Common myeloid progenitor, CD34-positive (primary cell): ENCODE results near the gene CNPPD1.
A peak's percentile ranks its signal among the peaks of the same experiment; 100 is the strongest.

Source experiments
- CTCF ChIA-PET: fragments of 350-600 bp; sonication (Branson Sonifier 250); formaldehyde crosslinking; loops from one replicate; lab custom pipeline; 2021; ENCODE audit warnings: antibody characterized with exemption; lab: Charles Lee
- POLR2A ChIA-PET: fragments of 350-600 bp; sonication (Branson Sonifier 250); formaldehyde crosslinking; loops from one replicate; lab custom pipeline; 2021; ENCODE audit warnings: antibody characterized with exemption; lab: Charles Lee
- DNase-seq, 3 donors: peaks; one replicate each; pipeline versions ENCODE4 v3.0.0 to v3.0.0-alpha.2; 2013
- H3K27ac ChIP-seq, 2 experiments: 1 replicate in 1 of 2; 2 replicates in 1 of 2; pipeline ENCODE4 v1.7.0; 2013; ENCODE audit warnings: inconsistent platforms in 2 of 2, low read length in 2 of 2, mild to moderate bottlenecking in 2 of 2, low read depth in 1 of 2, moderate library complexity in 1 of 2; ENCODE audit not compliant: severe bottlenecking in 2 of 2, insufficient read depth in 1 of 2, poor library complexity in 1 of 2
- H3K27me3 ChIP-seq, 5 experiments: replicated peaks in 2 of 5; 1 replicate in 3 of 5; 2 replicates in 2 of 5; pipeline versions ENCODE4 v1.6.1 to v1.7.0; 2013; ENCODE audit warnings: low read length in 4 of 5, mild to moderate bottlenecking in 2 of 5, moderate library complexity in 2 of 5, inconsistent platforms in 1 of 5; ENCODE audit not compliant: insufficient read depth in 5 of 5, control insufficient read depth in 4 of 5
- H3K36me3 ChIP-seq, 4 experiments: 1 replicate in 2 of 4; 2 replicates in 2 of 4; pipeline versions ENCODE4 v1.6.1 to v1.7.0; 2013; ENCODE audit warnings: low read length in 3 of 4, control low read depth in 1 of 4, mild to moderate bottlenecking in 1 of 4; ENCODE audit not compliant: control insufficient read depth in 4 of 4, insufficient read depth in 4 of 4
- H3K4me1 ChIP-seq, 4 experiments: 1 replicate in 3 of 4; 2 replicates in 1 of 4; pipeline versions ENCODE4 v1.6.1 to v1.7.1; 2013; ENCODE audit warnings: low read length in 3 of 4, mild to moderate bottlenecking in 3 of 4, control low read depth in 1 of 4, inconsistent platforms in 1 of 4, moderate library complexity in 1 of 4; ENCODE audit not compliant: control insufficient read depth in 4 of 4, insufficient read depth in 4 of 4; ENCODE audit errors: control extremely low read depth in 1 of 4
- H3K4me3 ChIP-seq, 7 experiments: 1 replicate in 4 of 7; 2 replicates in 3 of 7; pipeline versions ENCODE4 v1.5.1 to v1.7.0; 2013; ENCODE audit warnings: mild to moderate bottlenecking in 7 of 7, low read length in 6 of 7, moderate library complexity in 6 of 7, inconsistent platforms in 2 of 7, low read depth in 2 of 7, control low read depth in 1 of 7; ENCODE audit not compliant: insufficient read depth in 4 of 7, control insufficient read depth in 1 of 7; ENCODE audit errors: extremely low read depth in 1 of 7
- H3K9me3 ChIP-seq, 5 experiments: 1 replicate in 4 of 5; 2 replicates in 1 of 5; pipeline versions ENCODE4 v1.6.1 to v1.7.1; 2013; ENCODE audit warnings: low read length in 4 of 5, mild to moderate bottlenecking in 2 of 5, inconsistent platforms in 1 of 5, low read depth in 1 of 5, moderate library complexity in 1 of 5; ENCODE audit not compliant: control insufficient read depth in 4 of 5, insufficient read depth in 2 of 5; ENCODE audit errors: control extremely low read depth in 1 of 5
- WGBS: methylation state at CpG from one replicate; pipeline ENCODE4 v1.1.5; 2013; ENCODE audit not compliant: insufficient coverage; 5-methylcytosine and 5-hydroxymethylcytosine counted together

The CNPPD1 gene

DNA sequence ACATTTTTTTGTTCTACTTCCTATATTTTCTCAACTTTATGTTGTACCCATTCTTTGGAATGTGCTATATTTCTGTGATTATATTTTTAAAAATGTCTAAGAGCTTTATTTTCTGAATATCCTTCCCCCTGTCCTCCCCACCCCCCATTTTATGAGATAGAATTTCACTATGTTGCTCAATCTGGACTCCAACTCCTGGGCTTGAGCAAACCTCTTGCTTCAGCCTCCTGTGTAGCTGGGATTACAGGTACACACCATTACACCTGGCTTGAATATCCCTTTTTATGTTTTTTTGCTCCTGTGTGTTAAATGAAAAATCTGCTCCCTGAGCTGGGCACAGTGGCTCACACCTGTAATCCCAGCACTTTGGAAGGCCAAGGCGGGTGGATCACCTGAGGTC is 20.7 kb upstream of the CNPPD1 start:
- H3K36me3 ChIP-seq = no peaks in the 10 kb centered on the region
- H3K9me3 ChIP-seq = no peaks in the 10 kb centered on the region
- no peak overlapping the region for H3K27ac ChIP-seq
- H3K27me3 ChIP-seq = no peaks in the 10 kb centered on the region
- H3K4me1 ChIP-seq = no peaks in the 10 kb centered on the region
- ChIA-PET CTCF (interaction anchor here (0.7 to 1.9 kb wide), 3 partner anchors 15 to 26 kb away, joined by 3 to 8 read pairs (median 4); no protein-coding TSS in a partner anchor), POLR2A (interaction anchor here (0.7 kb wide), 1 partner anchor 53 kb away, joined by 5 read pairs; no protein-coding TSS in a partner anchor)
- no peak overlapping the region for H3K4me3 ChIP-seq
- no CpG with 5 or more reads among the region's 1 CpG for WGBS
- no peak for DNase-seq

DNA sequence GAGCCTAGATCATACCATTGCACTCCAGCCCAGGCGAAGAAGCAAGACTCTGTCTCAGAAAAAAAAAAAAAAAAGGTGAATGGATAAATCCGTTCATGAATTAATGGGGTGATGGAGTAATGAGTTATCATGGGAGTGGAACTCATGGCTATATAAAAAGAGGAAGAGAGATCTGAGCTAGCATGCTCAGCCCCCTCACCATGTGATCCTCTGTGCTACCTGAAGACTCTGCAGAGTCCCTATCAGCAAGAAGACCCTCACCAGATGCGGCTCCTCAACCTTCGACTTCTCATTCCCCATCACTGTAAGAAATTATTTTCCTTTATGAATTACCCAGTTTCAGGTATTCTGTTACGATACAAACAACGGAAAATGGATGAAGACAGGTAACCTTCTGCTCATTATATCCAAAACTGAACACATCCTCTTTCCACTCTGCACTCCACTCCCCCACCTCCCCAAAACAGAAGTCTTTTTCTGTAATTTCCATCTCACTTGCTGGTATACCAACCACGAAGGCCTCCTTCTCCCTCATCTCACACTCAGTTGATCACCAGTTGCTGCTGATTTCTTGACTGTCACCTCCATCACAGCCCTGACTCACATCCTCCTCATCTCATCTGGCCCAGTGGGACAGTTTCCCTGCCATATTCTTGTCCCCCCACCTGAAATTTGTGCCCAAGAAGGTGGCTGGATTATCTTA is 10.2 kb upstream of the CNPPD1 start:
- DNase-seq = no peak
- Histone ChIP-seq H3K9me3 (no peaks in the 10 kb centered on the region), H3K36me3 (peaks cover 10 to 36% (median 30%) of the 10 kb centered on the region in 4 experiments), H3K27ac (no peak overlapping the region), H3K4me3 (no peak overlapping the region), H3K27me3 (no peaks in the 10 kb centered on the region), H3K4me1 (peaks cover 0 to 17% (median 6%) of the 10 kb centered on the region in 4 experiments)
- ChIA-PET POLR2A (no interaction called here), CTCF (no interaction called here)
- WGBS = 92% methylated on average over 4 of the region's 7 CpGs

DNA sequence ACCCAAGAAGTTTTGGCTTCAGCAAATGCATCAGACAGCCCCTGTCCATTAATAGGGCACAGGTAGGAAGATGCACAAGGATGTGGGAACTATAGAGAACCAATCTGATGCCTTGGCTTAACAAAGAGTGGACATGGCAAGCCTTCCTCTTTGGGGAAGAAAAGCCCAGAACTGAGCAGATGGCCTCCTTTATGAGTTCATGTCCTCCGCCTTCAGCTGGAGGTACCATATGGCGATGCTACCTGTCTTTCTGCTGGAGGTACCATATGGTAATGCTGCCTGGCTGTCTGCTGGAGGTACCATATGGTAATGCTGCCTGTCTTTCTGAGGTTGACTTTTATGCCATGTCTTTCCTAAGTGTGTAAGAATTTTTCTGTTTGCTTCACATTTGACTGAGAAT is 7.4 kb upstream of the CNPPD1 start:
- Histone ChIP-seq H3K9me3 (no peaks in the 10 kb centered on the region), H3K4me1 (peaks cover 2 to 45% (median 23%) of the 10 kb centered on the region in 4 experiments), H3K27ac (no peak overlapping the region), H3K36me3 (peaks cover 10 to 61% (median 50%) of the 10 kb centered on the region in 4 experiments), H3K27me3 (no peaks in the 10 kb centered on the region), H3K4me3 (no peak overlapping the region)
- no peak for DNase-seq
- WGBS = 100% methylated on average over 2 of the region's 2 CpGs
- ChIA-PET CTCF (interaction anchor here (0.6 to 7.4 kb wide), 5 partner anchors 10 to 571 kb away, joined by 3 to 84 read pairs (median 13); partner anchors contain the start of gene ZFAND2B), POLR2A (no interaction called here)

DNA sequence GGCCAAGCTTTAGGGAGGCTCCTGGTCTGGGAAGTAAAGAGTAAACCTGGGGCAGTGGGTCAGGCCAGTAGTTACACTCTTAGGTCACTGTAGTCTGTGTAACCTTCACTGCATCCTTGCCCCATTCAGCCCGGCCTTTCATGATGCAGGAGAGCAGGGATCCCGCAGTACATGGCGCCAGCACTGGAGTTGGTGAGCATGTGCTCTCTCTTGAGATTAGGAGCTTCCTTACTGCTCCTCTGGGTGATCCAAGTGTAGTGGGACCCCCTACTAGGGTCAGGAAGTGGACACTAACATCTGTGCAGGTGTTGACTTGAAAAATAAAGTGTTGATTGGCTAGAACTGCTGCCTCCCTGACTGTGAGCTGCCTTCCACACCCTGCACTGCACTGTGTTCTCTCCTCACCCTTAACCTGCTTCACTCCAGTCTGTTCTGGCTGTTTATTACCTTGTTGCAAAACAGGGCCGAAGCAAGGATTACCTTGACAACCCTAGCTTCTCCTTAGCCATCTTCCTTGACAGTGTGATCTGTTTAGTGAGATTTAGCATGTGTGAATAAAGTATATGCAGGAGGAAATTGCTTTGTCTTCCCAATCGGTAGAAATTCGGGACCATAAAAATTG is 6.5 kb upstream of the CNPPD1 start:
- H3K36me3 ChIP-seq = peaks cover 10 to 61% (median 50%) of the 10 kb centered on the region in 4 experiments

DNA sequence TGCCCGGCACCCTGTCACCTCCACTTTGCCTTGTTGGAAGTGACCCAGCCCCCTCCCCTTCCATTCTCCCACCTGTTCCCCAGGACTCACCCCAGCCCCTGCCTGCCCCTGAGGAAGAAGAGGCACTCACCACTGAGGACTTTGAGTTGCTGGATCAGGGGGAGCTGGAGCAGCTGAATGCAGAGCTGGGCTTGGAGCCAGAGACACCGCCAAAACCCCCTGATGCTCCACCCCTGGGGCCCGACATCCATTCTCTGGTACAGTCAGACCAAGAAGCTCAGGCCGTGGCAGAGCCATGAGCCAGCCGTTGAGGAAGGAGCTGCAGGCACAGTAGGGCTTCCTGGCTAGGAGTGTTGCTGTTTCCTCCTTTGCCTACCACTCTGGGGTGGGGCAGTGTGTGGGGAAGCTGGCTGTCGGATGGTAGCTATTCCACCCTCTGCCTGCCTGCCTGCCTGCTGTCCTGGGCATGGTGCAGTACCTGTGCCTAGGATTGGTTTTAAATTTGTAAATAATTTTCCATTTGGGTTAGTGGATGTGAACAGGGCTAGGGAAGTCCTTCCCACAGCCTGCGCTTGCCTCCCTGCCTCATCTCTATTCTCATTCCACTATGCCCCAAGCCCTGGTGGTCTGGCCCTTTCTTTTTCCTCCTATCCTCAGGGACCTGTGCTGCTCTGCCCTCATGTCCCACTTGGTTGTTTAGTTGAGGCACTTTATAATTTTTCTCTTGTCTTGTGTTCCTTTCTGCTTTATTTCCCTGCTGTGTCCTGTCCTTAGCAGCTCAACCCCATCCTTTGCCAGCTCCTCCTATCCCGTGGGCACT is 5.8 kb upstream of the CNPPD1 start:
- DNase-seq = peak in 2 of 3 donors; percentile 41 to 82
- POLR2A ChIA-PET = interaction anchor here (1.4 kb wide), 1 partner anchor 10 kb away, joined by 4 read pairs; no protein-coding TSS in a partner anchor
- Histone ChIP-seq H3K4me1 (peaks cover 5 to 54% (median 31%) of the 10 kb centered on the region in 4 experiments), H3K36me3 (peaks cover 10 to 61% (median 50%) of the 10 kb centered on the region in 4 experiments), H3K27ac (peak overlapping the region in 1 of 2 experiments; percentile 59), H3K9me3 (no peaks in the 10 kb centered on the region), H3K4me3 (peak overlapping the region in 2 of 7 experiments; percentile 12 to 25), H3K27me3 (no peaks in the 10 kb centered on the region)
- 27% methylated on average over 3 of the region's 8 CpGs for WGBS
- CTCF ChIA-PET = interaction anchor here (0.5 to 7.4 kb wide), 14 partner anchors 8 to 113 kb away, joined by 3 to 84 read pairs (median 6); partner anchors contain the start of genes GLB1L, SLC23A3, STK16 and ZFAND2B

More for the DNA sequence above, 6.5 kb upstream of the CNPPD1 start:
- Histone ChIP-seq H3K9me3 (no peaks in the 10 kb centered on the region), H3K4me3 (no peak overlapping the region), H3K27ac (peak overlapping the region in 1 of 2 experiments; percentile 59), H3K27me3 (no peaks in the 10 kb centered on the region), H3K4me1 (peaks cover 5 to 51% (median 29%) of the 10 kb centered on the region in 4 experiments)
- 96% methylated on average over 5 of the region's 6 CpGs for WGBS
- ChIA-PET CTCF (interaction anchor here (0.7 to 7.4 kb wide), 8 partner anchors 9 to 94 kb away, joined by 3 to 84 read pairs (median 13); partner anchors contain the start of genes SLC23A3 and ZFAND2B), POLR2A (interaction anchor here (1.4 kb wide), 1 partner anchor 11 kb away, joined by 4 read pairs; no protein-coding TSS in a partner anchor)
- DNase-seq = no peak

DNA sequence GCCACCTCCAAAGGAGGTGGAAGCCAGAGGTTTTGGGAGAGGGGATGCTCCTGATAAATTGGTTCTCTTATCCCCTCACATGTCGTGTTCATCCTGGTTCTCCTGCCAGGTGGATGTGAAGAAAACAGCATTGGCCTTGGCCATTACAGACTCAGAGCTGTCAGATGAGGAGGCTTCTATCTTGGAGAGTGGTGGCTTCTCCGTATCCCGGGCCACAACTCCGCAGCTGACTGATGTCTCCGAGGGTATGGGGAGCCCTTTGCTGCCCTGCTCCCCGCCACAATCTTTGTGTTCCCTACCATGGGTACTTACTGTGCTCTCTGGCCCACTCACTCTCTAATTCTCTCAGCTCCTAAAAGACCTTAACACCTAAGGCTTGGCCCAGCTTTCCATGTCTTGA is 4.8 kb upstream of the CNPPD1 start:
- Histone ChIP-seq H3K9me3 (no peaks in the 10 kb centered on the region), H3K36me3 (peaks cover 10 to 61% (median 50%) of the 10 kb centered on the region in 4 experiments), H3K4me1 (peaks cover 7 to 59% (median 39%) of the 10 kb centered on the region in 4 experiments), H3K27me3 (no peaks in the 10 kb centered on the region), H3K27ac (no peak overlapping the region), H3K4me3 (peak overlapping the region in 1 of 7 experiments; percentile 4)
- no peak for DNase-seq
- CTCF ChIA-PET = interaction anchor here (0.8 to 7.4 kb wide), 10 partner anchors 10 to 114 kb away, joined by 3 to 84 read pairs (median 6); partner anchors contain the start of genes SLC23A3 and ZFAND2B
- 98% methylated on average over 5 of the region's 6 CpGs for WGBS
- POLR2A ChIA-PET = no interaction called here
